ENCODE results near the gene ZBTB7A. TPM values are rescaled to one million over a fixed set of nuclear protein-coding genes. Genes with fewer than 3 reads are reported as not detected.

ZBTB7A gene
- total and polyA plus RNA-seq, 2 experiments from 2014 or later = 18.6 to 20.5 TPM

- no peaks in the 10 kb centered on the region for H3K4me1 ChIP-seq (ENCODE audit: low read depth)
- no peak for DNase-seq (ENCODE audit: low read depth in 1 of 2, low spot score in 1 of 2)
- no peaks in the 10 kb centered on the region for H3K9me3 ChIP-seq (ENCODE audit: low read depth)
- H3K36me3 ChIP-seq = peaks cover 7% of the 10 kb centered on the region
- no peak for TF ChIP-seq CTCF (IDR thresholded peaks at IDR 0.05; ENCODE audit: low read depth, low read length)
- no peak overlapping the region for H3K4me3 ChIP-seq
- H3K27me3 ChIP-seq = no peaks in the 10 kb centered on the region
- H3K27ac ChIP-seq = no peak overlapping the region
These were observed 47.8 kb downstream of the ZBTB7A start for GRCh38 chr19:4018775-4019504.

- TF ChIP-seq CTCF (IDR thresholded peaks at IDR 0.05; ENCODE audit: low read depth, low read length) = no peak
- Histone ChIP-seq H3K9me3 (ENCODE audit: low read depth) (no peaks in the 10 kb centered on the region), H3K4me3 (no peak overlapping the region), H3K4me1 (ENCODE audit: low read depth) (no peaks in the 10 kb centered on the region), H3K27me3 (no peaks in the 10 kb centered on the region), H3K36me3 (peaks cover 15% of the 10 kb centered on the region), H3K27ac (no peak overlapping the region)
- DNase-seq (ENCODE audit: low read depth in 1 of 2, low spot score in 1 of 2) = no peak
These were observed 48.5 kb downstream of the ZBTB7A start for GRCh38 chr19:4018140-4018613.

- Histone ChIP-seq H3K9me3 (ENCODE audit: low read depth) (no peaks in the 10 kb centered on the region), H3K4me1 (ENCODE audit: low read depth) (no peaks in the 10 kb centered on the region), H3K27me3 (no peaks in the 10 kb centered on the region), H3K27ac (no peak overlapping the region), H3K36me3 (peaks cover 18% of the 10 kb centered on the region), H3K4me3 (no peak overlapping the region)
- DNase-seq (ENCODE audit: low read depth in 1 of 2, low spot score in 1 of 2) = no peak
- TF ChIP-seq CTCF (IDR thresholded peaks at IDR 0.05; ENCODE audit: low read depth, low read length) = no peak
These were observed 49.6 kb downstream of the ZBTB7A start for GRCh38 chr19:4016903-4017638.

GRCh38 chr19:4016486-4016885 is 50.2 kb downstream of the ZBTB7A start:
- H3K27ac ChIP-seq = no peak overlapping the region
- H3K4me1 ChIP-seq (ENCODE audit: low read depth) = no peaks in the 10 kb centered on the region
- peaks cover 18% of the 10 kb centered on the region for H3K36me3 ChIP-seq
- no peaks in the 10 kb centered on the region for H3K27me3 ChIP-seq
- no peaks in the 10 kb centered on the region for H3K9me3 ChIP-seq (ENCODE audit: low read depth)
- DNase-seq (ENCODE audit: low read depth in 1 of 2, low spot score in 1 of 2) = no peak
- no peak for TF ChIP-seq CTCF (IDR thresholded peaks at IDR 0.05; ENCODE audit: low read depth, low read length)
- no peak overlapping the region for H3K4me3 ChIP-seq

GRCh38 chr19:4015705-4016402 is 50.8 kb downstream of the ZBTB7A start:
- no peak overlapping the region for H3K4me3 ChIP-seq
- H3K27ac ChIP-seq = no peak overlapping the region
- no peaks in the 10 kb centered on the region for H3K9me3 ChIP-seq (ENCODE audit: low read depth)
- peaks cover 18% of the 10 kb centered on the region for H3K36me3 ChIP-seq
- no peak for DNase-seq (ENCODE audit: low read depth in 1 of 2, low spot score in 1 of 2)
- H3K4me1 ChIP-seq (ENCODE audit: low read depth) = peaks cover 5% of the 10 kb centered on the region
- H3K27me3 ChIP-seq = no peaks in the 10 kb centered on the region
- TF ChIP-seq CTCF (IDR thresholded peaks at IDR 0.05; ENCODE audit: low read depth, low read length) = no peak
